Hepatocyte (in vitro differentiated cells): Measurements from ENCODE around the gene MSL3B.
"Not testable (repeated sequence)": the region's sequence is repeated elsewhere in the genome, so short reads cannot be mapped to it uniquely, and the experiment has no call there.

Experiments
- DNase-seq: peaks from one replicate; pipeline ENCODE4 v3.0.0-alpha.2; 2016; ENCODE audit warnings: low spot score
- H2AFZ ChIP-seq: fragments of 200-600 bp; sonication (generic); 2 replicates; pipeline ENCODE4 v1.6.0; 2016; ENCODE audit warnings: antibody characterized with exemption, mild to moderate bottlenecking
- H3K27ac ChIP-seq: fragments of 200-600 bp; sonication (generic); 2 replicates; pipeline ENCODE4 v1.5.1; 2016; ENCODE audit warnings: mild to moderate bottlenecking
- H3K27me3 ChIP-seq: fragments of 200-600 bp; sonication (generic); 2 replicates; pipeline ENCODE4 v1.6.1; 2016
- H3K36me3 ChIP-seq: fragments of 200-600 bp; sonication (generic); replicated peaks from 2 replicates; pipeline ENCODE4 v1.5.1; 2016; ENCODE audit warnings: low read depth; ENCODE audit not compliant: insufficient read depth
- H3K4me1 ChIP-seq: fragments of 200-600 bp; sonication (generic); 2 replicates; pipeline ENCODE4 v1.5.1; 2016; ENCODE audit warnings: mild to moderate bottlenecking, moderate library complexity; ENCODE audit not compliant: insufficient read depth
- H3K4me2 ChIP-seq: fragments of 200-600 bp; sonication (generic); 2 replicates; pipeline ENCODE4 v1.6.0; 2016
- H3K4me3 ChIP-seq: fragments of 200-600 bp; sonication (generic); 2 replicates; pipeline ENCODE4 v1.5.1; 2016; ENCODE audit warnings: mild to moderate bottlenecking
- H3K79me2 ChIP-seq: fragments of 200-600 bp; sonication (generic); 2 replicates; pipeline ENCODE4 v1.6.0; 2017; ENCODE audit warnings: mild to moderate bottlenecking
- H3K9me2 ChIP-seq: fragments of 200-600 bp; sonication (generic); replicated peaks from 2 replicates; pipeline ENCODE4 v1.6.0; 2017; ENCODE audit warnings: mild to moderate bottlenecking; ENCODE audit not compliant: insufficient read depth
- H3K9me3 ChIP-seq: fragments of 200-600 bp; sonication (generic); 2 replicates; pipeline ENCODE4 v1.5.1; 2016; ENCODE audit warnings: low read depth, mild to moderate bottlenecking
- H4K20me1 ChIP-seq: fragments of 200-600 bp; sonication (generic); 2 replicates; pipeline ENCODE4 v1.6.0; 2016; ENCODE audit warnings: mild to moderate bottlenecking; ENCODE audit not compliant: insufficient read depth, poor library complexity, severe bottlenecking
- CTCF ChIP-seq: fragments of 200-600 bp; sonication (generic); IDR thresholded peaks from 2 replicates; pipeline ENCODE4 v1.5.1; 2016; ENCODE audit warnings: antibody characterized with exemption, mild to moderate bottlenecking; ENCODE audit not compliant: poor library complexity
- EZH2 ChIP-seq: fragments of 200-600 bp; sonication (generic); IDR thresholded peaks from 2 replicates; pipeline ENCODE4 v1.6.1; 2016; ENCODE audit warnings: antibody characterized with exemption, mild to moderate bottlenecking, borderline replicate concordance
- EZH2phosphoT487 ChIP-seq: fragments of 200-600 bp; sonication (generic); IDR thresholded peaks from one replicate; pipeline ENCODE4 v1.6.1; 2018; ENCODE audit warnings: antibody characterized with exemption, mild to moderate bottlenecking, low read depth, moderate library complexity; ENCODE audit not compliant: unreplicated experiment, severe bottlenecking
- WGBS: methylation state at CpG from one replicate; pipeline ENCODE4 v1.1.6; 2016; ENCODE audit warnings: low lambda C conversion rate; ENCODE audit errors: missing lambda C conversion rate; 5-methylcytosine and 5-hydroxymethylcytosine counted together

MSL3B gene

DNA sequence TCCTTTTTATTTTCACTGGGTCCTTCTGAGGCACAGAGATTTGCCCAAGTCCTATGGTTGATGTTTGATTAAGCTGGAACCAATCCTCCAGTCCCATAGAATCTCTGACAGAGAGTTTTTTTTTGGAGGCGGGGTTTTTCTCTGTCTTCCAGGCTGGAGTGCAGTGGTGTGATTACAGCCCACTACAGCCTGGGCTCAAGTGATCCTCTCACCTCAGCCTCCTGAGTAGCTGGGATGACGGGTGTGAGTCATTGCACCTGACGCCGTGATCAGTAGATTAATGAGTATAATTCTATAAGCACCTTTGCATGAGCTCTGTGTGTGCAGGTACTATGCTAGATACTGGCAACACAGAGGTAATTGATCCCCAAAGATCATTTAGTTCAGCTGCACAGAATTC is 33.7 kb upstream of the MSL3B start:
- H3K36me3 ChIP-seq = no peaks in the 10 kb centered on the region
- TF ChIP-seq EZH2 = no peak
- TF ChIP-seq EZH2phosphoT487 = no peak
- TF ChIP-seq CTCF = no peak
- 91% methylated on average over 4 of the region's 4 CpGs for WGBS
- H3K9me2 ChIP-seq = no peaks in the 10 kb centered on the region
- H3K4me2 ChIP-seq = no peak overlapping the region
- no peaks in the 10 kb centered on the region for H4K20me1 ChIP-seq
- DNase-seq = no peak
- H3K27me3 ChIP-seq = peaks cover 28% of the 10 kb centered on the region
- H3K79me2 ChIP-seq = no peaks in the 10 kb centered on the region
- H3K27ac ChIP-seq = no peak overlapping the region
- no peaks in the 10 kb centered on the region for H3K4me1 ChIP-seq
- no peak overlapping the region for H3K4me3 ChIP-seq
- H3K9me3 ChIP-seq = no peaks in the 10 kb centered on the region
- no peak overlapping the region for H2AFZ ChIP-seq

GRCh38 chr2:233901367-233901766 is 33.2 kb upstream of the MSL3B start:
- no peaks in the 10 kb centered on the region for H4K20me1 ChIP-seq
- no peaks in the 10 kb centered on the region for H3K4me1 ChIP-seq
- no peaks in the 10 kb centered on the region for H3K36me3 ChIP-seq
- H3K27ac ChIP-seq = no peak overlapping the region
- no peak overlapping the region for H3K4me3 ChIP-seq
- H2AFZ ChIP-seq = no peak overlapping the region
- H3K27me3 ChIP-seq = peaks cover 28% of the 10 kb centered on the region
- TF ChIP-seq CTCF = no peak
- no peak for TF ChIP-seq EZH2phosphoT487
- TF ChIP-seq EZH2 = no peak
- no peaks in the 10 kb centered on the region for H3K79me2 ChIP-seq
- DNase-seq = no peak
- no peak overlapping the region for H3K4me2 ChIP-seq
- no peaks in the 10 kb centered on the region for H3K9me3 ChIP-seq
- no peaks in the 10 kb centered on the region for H3K9me2 ChIP-seq
- 78% methylated on average over 4 of the region's 4 CpGs for WGBS

DNA sequence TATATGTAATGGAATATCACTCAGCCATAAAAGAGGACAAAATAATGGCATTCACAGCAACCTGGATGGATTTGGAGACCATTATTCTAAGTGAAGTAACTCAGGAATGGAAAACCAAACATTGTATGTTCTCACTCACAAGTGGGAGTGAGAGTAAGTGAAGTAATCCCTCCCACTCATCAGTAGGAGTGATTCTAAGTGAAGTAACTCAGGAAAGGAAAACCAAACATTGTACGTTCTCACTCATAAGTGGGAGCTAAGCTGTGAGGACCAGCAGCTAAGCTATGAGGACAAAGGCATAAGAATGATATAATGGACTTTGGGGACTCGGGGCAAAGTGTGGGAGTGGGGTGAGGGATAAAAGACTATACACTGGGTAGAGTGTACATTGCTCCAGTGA is 28.1 kb upstream of the MSL3B start:
- not testable (repeated sequence) for H3K36me3 ChIP-seq, H3K4me2 ChIP-seq, H3K79me2 ChIP-seq, H4K20me1 ChIP-seq, H3K27ac ChIP-seq, H3K9me2 ChIP-seq, DNase-seq, H3K4me1 ChIP-seq, H2AFZ ChIP-seq, H3K9me3 ChIP-seq, H3K4me3 ChIP-seq
- 89% methylated on average over 2 of the region's 2 CpGs for WGBS
- H3K27me3 ChIP-seq = peaks cover 26% of the 10 kb centered on the region

DNA sequence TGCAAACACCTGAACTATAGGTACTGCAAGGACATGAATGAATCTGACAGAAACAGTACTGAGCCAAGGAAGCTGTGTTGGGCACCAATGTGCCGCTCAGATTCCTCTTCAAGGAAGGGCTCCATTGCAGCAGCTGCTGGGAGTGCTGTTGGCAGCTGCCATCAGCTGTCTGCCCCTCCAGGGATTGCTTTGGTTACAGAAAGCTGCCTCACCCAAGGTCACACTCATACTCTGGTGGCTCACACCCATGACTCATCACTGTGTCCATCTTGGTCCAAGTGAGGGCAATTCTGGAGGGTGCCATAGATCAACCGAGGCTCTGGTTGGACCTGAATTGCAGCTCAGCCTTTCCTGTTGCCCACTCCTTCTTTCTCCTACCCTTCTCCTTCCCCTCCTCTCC is 24.6 kb upstream of the MSL3B start:
- Histone ChIP-seq H4K20me1 (no peaks in the 10 kb centered on the region), H3K4me2 (no peak overlapping the region), H3K4me1 (no peaks in the 10 kb centered on the region), H3K4me3 (no peak overlapping the region), H3K27ac (no peak overlapping the region), H3K9me2 (no peaks in the 10 kb centered on the region), H3K27me3 (peaks cover 6% of the 10 kb centered on the region), H3K79me2 (no peaks in the 10 kb centered on the region), H2AFZ (no peak overlapping the region), H3K36me3 (no peaks in the 10 kb centered on the region), H3K9me3 (no peaks in the 10 kb centered on the region)
- no peak for TF ChIP-seq CTCF
- TF ChIP-seq EZH2 = no peak
- TF ChIP-seq EZH2phosphoT487 = no peak
- 83% methylated on average over 2 of the region's 2 CpGs for WGBS
- DNase-seq = no peak
